NB4 (cell line): ENCODE results near the gene BPGM.

Source experiments
- POLR2A ChIP-seq: IDR thresholded peaks from 2 replicates; pipeline ENCODE4 v1.6.1; 2011; ENCODE audit warnings: mild to moderate bottlenecking; ENCODE audit not compliant: insufficient read length; ENCODE audit errors: extremely low read depth
- TF ChIP-seq, protein P1 (sequence below): IDR thresholded peaks from one replicate; pipeline ENCODE4 v1.5.1; 2012; ENCODE audit warnings: low read depth, low read length

DNA sequence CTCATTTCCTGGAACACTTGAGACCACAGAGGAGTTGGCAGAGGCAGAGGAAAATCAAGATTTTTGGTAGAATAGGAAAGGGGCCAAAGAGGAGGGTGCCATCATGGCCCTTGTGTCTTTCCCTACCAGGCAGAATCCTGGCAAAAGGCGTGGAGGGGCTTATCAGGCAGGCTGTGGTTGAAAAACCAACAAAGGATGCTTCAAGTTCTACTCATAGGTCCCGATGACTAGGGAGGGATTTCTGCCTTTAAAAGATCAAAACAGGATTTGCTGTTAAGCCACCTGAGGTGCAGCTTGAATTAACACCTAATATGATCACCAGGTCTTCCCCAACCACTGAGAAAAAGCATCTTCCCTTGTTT, 45.7 kb downstream of the BPGM start:
- no peak for TF ChIP-seq POLR2A
- TF ChIP-seq, protein P1, sequence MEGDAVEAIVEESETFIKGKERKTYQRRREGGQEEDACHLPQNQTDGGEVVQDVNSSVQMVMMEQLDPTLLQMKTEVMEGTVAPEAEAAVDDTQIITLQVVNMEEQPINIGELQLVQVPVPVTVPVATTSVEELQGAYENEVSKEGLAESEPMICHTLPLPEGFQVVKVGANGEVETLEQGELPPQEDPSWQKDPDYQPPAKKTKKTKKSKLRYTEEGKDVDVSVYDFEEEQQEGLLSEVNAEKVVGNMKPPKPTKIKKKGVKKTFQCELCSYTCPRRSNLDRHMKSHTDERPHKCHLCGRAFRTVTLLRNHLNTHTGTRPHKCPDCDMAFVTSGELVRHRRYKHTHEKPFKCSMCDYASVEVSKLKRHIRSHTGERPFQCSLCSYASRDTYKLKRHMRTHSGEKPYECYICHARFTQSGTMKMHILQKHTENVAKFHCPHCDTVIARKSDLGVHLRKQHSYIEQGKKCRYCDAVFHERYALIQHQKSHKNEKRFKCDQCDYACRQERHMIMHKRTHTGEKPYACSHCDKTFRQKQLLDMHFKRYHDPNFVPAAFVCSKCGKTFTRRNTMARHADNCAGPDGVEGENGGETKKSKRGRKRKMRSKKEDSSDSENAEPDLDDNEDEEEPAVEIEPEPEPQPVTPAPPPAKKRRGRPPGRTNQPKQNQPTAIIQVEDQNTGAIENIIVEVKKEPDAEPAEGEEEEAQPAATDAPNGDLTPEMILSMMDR, result no peak
